Hepatocyte (in vitro differentiated cells): ENCODE data around the gene RBMX. TPM values are rescaled to one million over a fixed set of nuclear protein-coding genes. Genes with fewer than 3 reads are reported as not detected.

Source experiments
- DNase-seq: peaks from one replicate; pipeline ENCODE4 v3.0.0-alpha.2; 2016; ENCODE audit warnings: low spot score
- H2AFZ ChIP-seq: fragments of 200-600 bp; sonication (generic); 2 replicates; pipeline ENCODE4 v1.6.0; 2016; ENCODE audit warnings: antibody characterized with exemption, mild to moderate bottlenecking
- H3K27ac ChIP-seq: fragments of 200-600 bp; sonication (generic); 2 replicates; pipeline ENCODE4 v1.5.1; 2016; ENCODE audit warnings: mild to moderate bottlenecking
- H3K27me3 ChIP-seq: fragments of 200-600 bp; sonication (generic); 2 replicates; pipeline ENCODE4 v1.6.1; 2016
- H3K36me3 ChIP-seq: fragments of 200-600 bp; sonication (generic); replicated peaks from 2 replicates; pipeline ENCODE4 v1.5.1; 2016; ENCODE audit warnings: low read depth; ENCODE audit not compliant: insufficient read depth
- H3K4me1 ChIP-seq: fragments of 200-600 bp; sonication (generic); 2 replicates; pipeline ENCODE4 v1.5.1; 2016; ENCODE audit warnings: mild to moderate bottlenecking, moderate library complexity; ENCODE audit not compliant: insufficient read depth
- H3K4me2 ChIP-seq: fragments of 200-600 bp; sonication (generic); 2 replicates; pipeline ENCODE4 v1.6.0; 2016
- H3K4me3 ChIP-seq: fragments of 200-600 bp; sonication (generic); 2 replicates; pipeline ENCODE4 v1.5.1; 2016; ENCODE audit warnings: mild to moderate bottlenecking
- H3K79me2 ChIP-seq: fragments of 200-600 bp; sonication (generic); 2 replicates; pipeline ENCODE4 v1.6.0; 2017; ENCODE audit warnings: mild to moderate bottlenecking
- H3K9me2 ChIP-seq: fragments of 200-600 bp; sonication (generic); replicated peaks from 2 replicates; pipeline ENCODE4 v1.6.0; 2017; ENCODE audit warnings: mild to moderate bottlenecking; ENCODE audit not compliant: insufficient read depth
- H3K9me3 ChIP-seq: fragments of 200-600 bp; sonication (generic); 2 replicates; pipeline ENCODE4 v1.5.1; 2016; ENCODE audit warnings: low read depth, mild to moderate bottlenecking
- H4K20me1 ChIP-seq: fragments of 200-600 bp; sonication (generic); 2 replicates; pipeline ENCODE4 v1.6.0; 2016; ENCODE audit warnings: mild to moderate bottlenecking; ENCODE audit not compliant: insufficient read depth, poor library complexity, severe bottlenecking
- CTCF ChIP-seq: fragments of 200-600 bp; sonication (generic); IDR thresholded peaks from 2 replicates; pipeline ENCODE4 v1.5.1; 2016; ENCODE audit warnings: antibody characterized with exemption, mild to moderate bottlenecking; ENCODE audit not compliant: poor library complexity
- EZH2 ChIP-seq: fragments of 200-600 bp; sonication (generic); IDR thresholded peaks from 2 replicates; pipeline ENCODE4 v1.6.1; 2016; ENCODE audit warnings: antibody characterized with exemption, mild to moderate bottlenecking, borderline replicate concordance
- EZH2phosphoT487 ChIP-seq: fragments of 200-600 bp; sonication (generic); IDR thresholded peaks from one replicate; pipeline ENCODE4 v1.6.1; 2018; ENCODE audit warnings: antibody characterized with exemption, mild to moderate bottlenecking, low read depth, moderate library complexity; ENCODE audit not compliant: unreplicated experiment, severe bottlenecking
- WGBS: methylation state at CpG from one replicate; pipeline ENCODE4 v1.1.6; 2016; ENCODE audit warnings: low lambda C conversion rate; ENCODE audit errors: missing lambda C conversion rate; 5-methylcytosine and 5-hydroxymethylcytosine counted together
- polyA plus RNA-seq: library from polyadenylated mRNA; unstranded; fragments of >200 nt; fragmentation: Nextera tagmentation; extraction: Ambion mirVana; gene quantifications from 2 replicates; pipeline ENCODE4 v1.2.1, GENCODE V29; 2016
- total RNA-seq: library from RNA; depleted of rRNA; stranded (reverse); fragments of >200 nt; gene quantifications from 2 replicates; pipeline ENCODE4 v1.2.3, GENCODE V29; 2014

The RBMX gene
- total and polyA plus RNA-seq, 2 experiments from 2014 or later: 116 to 262 TPM

GRCh38 chrX:136849395-136849794, 31.1 kb downstream of the RBMX start:
- no peaks in the 10 kb centered on the region for H3K9me2 ChIP-seq

GRCh38 chrX:136847874-136848273, 32.7 kb downstream of the RBMX start:
- Histone ChIP-seq H3K9me2 (no peaks in the 10 kb centered on the region), H3K79me2 (no peaks in the 10 kb centered on the region), H3K36me3 (no peaks in the 10 kb centered on the region), H3K4me1 (no peaks in the 10 kb centered on the region), H3K27ac (no peak overlapping the region), H4K20me1 (no peaks in the 10 kb centered on the region), H3K27me3 (no peaks in the 10 kb centered on the region), H2AFZ (no peak overlapping the region), H3K9me3 (no peaks in the 10 kb centered on the region), H3K4me3 (no peak overlapping the region), H3K4me2 (no peak overlapping the region)
- TF ChIP-seq EZH2: no peak
- TF ChIP-seq EZH2phosphoT487: no peak
- no peak for TF ChIP-seq CTCF
- 78% methylated on average over 2 of the region's 2 CpGs for WGBS
- DNase-seq: no peak

More at GRCh38 chrX:136849395-136849794, 31.1 kb downstream of the RBMX start:
- H3K4me3 ChIP-seq: no peak overlapping the region
- no peaks in the 10 kb centered on the region for H3K36me3 ChIP-seq
- TF ChIP-seq EZH2: no peak
- TF ChIP-seq CTCF: no peak
- TF ChIP-seq EZH2phosphoT487: no peak
- H3K79me2 ChIP-seq: no peaks in the 10 kb centered on the region
- H4K20me1 ChIP-seq: no peaks in the 10 kb centered on the region
- H3K4me1 ChIP-seq: no peaks in the 10 kb centered on the region
- no peak overlapping the region for H3K27ac ChIP-seq
- no peak overlapping the region for H3K4me2 ChIP-seq
- WGBS: 72% methylated on average over 3 of the region's 3 CpGs
- no peak overlapping the region for H2AFZ ChIP-seq
- H3K27me3 ChIP-seq: no peaks in the 10 kb centered on the region
- DNase-seq: no peak
- no peaks in the 10 kb centered on the region for H3K9me3 ChIP-seq

GRCh38 chrX:136839196-136839595, 41.3 kb downstream of the RBMX start:
- Histone ChIP-seq H3K27me3 (no peaks in the 10 kb centered on the region), H3K27ac (no peak overlapping the region), H3K79me2 (no peaks in the 10 kb centered on the region), H3K9me2 (no peaks in the 10 kb centered on the region), H3K4me2 (no peak overlapping the region), H3K4me1 (no peaks in the 10 kb centered on the region), H2AFZ (no peak overlapping the region), H3K9me3 (no peaks in the 10 kb centered on the region), H3K4me3 (no peak overlapping the region), H4K20me1 (no peaks in the 10 kb centered on the region), H3K36me3 (no peaks in the 10 kb centered on the region)
- WGBS: 54% methylated on average over 1 of the region's 1 CpG
- TF ChIP-seq CTCF: no peak
- TF ChIP-seq EZH2: no peak
- no peak for TF ChIP-seq EZH2phosphoT487
- DNase-seq: no peak

- H4K20me1 ChIP-seq: no peaks in the 10 kb centered on the region
- no peaks in the 10 kb centered on the region for H3K9me2 ChIP-seq
- no peaks in the 10 kb centered on the region for H3K9me3 ChIP-seq
- no peak for DNase-seq
- no peaks in the 10 kb centered on the region for H3K79me2 ChIP-seq
- no peak overlapping the region for H3K4me2 ChIP-seq
- no peaks in the 10 kb centered on the region for H3K4me1 ChIP-seq
- WGBS: 68% methylated on average over 4 of the region's 4 CpGs
- TF ChIP-seq EZH2: no peak
- TF ChIP-seq CTCF: no peak
- no peak for TF ChIP-seq EZH2phosphoT487
- H3K4me3 ChIP-seq: no peak overlapping the region
- no peaks in the 10 kb centered on the region for H3K36me3 ChIP-seq
- no peak overlapping the region for H3K27ac ChIP-seq
- no peak overlapping the region for H2AFZ ChIP-seq
- H3K27me3 ChIP-seq: no peaks in the 10 kb centered on the region
Measured at GRCh38 chrX:136835761-136836160, 44.8 kb downstream of the RBMX start.
